Osteoblast (primary cell): Measurements from ENCODE around the gene KIF24. TPM values are rescaled to one million over a fixed set of nuclear protein-coding genes. Genes with fewer than 3 reads are reported as not detected.

Experiments used
- DNase-seq: peaks from one replicate; pipeline ENCODE4 v3.0.0; 2011; ENCODE audit warnings: low spot score, mixed read lengths; ENCODE audit not compliant: insufficient read length; ENCODE audit errors: missing footprints
- H2AFZ ChIP-seq: 2 replicates; pipeline ENCODE4 v1.6.0; 2011; ENCODE audit warnings: mild to moderate bottlenecking, low read length
- H3K27ac ChIP-seq: 2 replicates; pipeline ENCODE4 v1.5.1; 2011; ENCODE audit warnings: mild to moderate bottlenecking, low read depth, low read length, moderate library complexity
- H3K27me3 ChIP-seq: 2 replicates; pipeline ENCODE4 v1.6.0; 2012; ENCODE audit warnings: mild to moderate bottlenecking, control low read depth, inconsistent platforms, low read length, moderate library complexity; ENCODE audit not compliant: insufficient read depth
- H3K36me3 ChIP-seq: 2 replicates; pipeline ENCODE4 v1.5.1; 2011; ENCODE audit warnings: mild to moderate bottlenecking, low read length, control low read depth, moderate library complexity; ENCODE audit not compliant: insufficient read depth
- H3K4me1 ChIP-seq: 2 replicates; pipeline ENCODE4 v1.5.1; 2011; ENCODE audit warnings: mild to moderate bottlenecking, low read length, control low read depth, moderate library complexity; ENCODE audit not compliant: insufficient read depth
- H3K4me2 ChIP-seq: 2 replicates; pipeline ENCODE4 v1.6.0; 2011; ENCODE audit warnings: mild to moderate bottlenecking, low read length; ENCODE audit not compliant: insufficient read depth
- H3K4me3 ChIP-seq: fragments of 200-600 bp; sonication (generic); 3 replicates; pipeline ENCODE4 v1.5.1; 2012; ENCODE audit warnings: mild to moderate bottlenecking, low read length, inconsistent platforms; ENCODE audit not compliant: insufficient read depth
- H3K79me2 ChIP-seq: 2 replicates; pipeline ENCODE4 v1.6.0; 2012; ENCODE audit warnings: mild to moderate bottlenecking, low read length, control low read depth, inconsistent platforms; ENCODE audit not compliant: insufficient read depth
- H3K9me3 ChIP-seq: 2 replicates; pipeline ENCODE4 v1.5.1; 2011; ENCODE audit warnings: low read depth, low read length, control low read depth
- H4K20me1 ChIP-seq: 2 replicates; pipeline ENCODE4 v1.6.0; 2012; ENCODE audit warnings: mild to moderate bottlenecking, low read length, control low read depth; ENCODE audit not compliant: insufficient read depth
- CTCF ChIP-seq: IDR thresholded peaks from 2 replicates; pipeline ENCODE4 v1.5.1; 2011; ENCODE audit warnings: mild to moderate bottlenecking, low read depth, low read length, moderate library complexity; ENCODE audit errors: extremely low read depth
- total RNA-seq: library from RNA; depleted of rRNA; stranded (reverse); fragments of >200 nt; gene quantifications from 2 replicates; pipeline ENCODE4 v1.2.3, GENCODE V29; 2012

KIF24 gene
- total RNA-seq, result 1.8 TPM in 2 replicates

- Histone ChIP-seq H3K9me3 (no peaks in the 10 kb centered on the region), H4K20me1 (peaks cover 15% of the 10 kb centered on the region), H3K27me3 (no peaks in the 10 kb centered on the region), H3K4me1 (peaks cover 21% of the 10 kb centered on the region), H3K4me2 (peak within 1 kb of the TSS; percentile 94), H3K36me3 (no peaks in the 10 kb centered on the region), H3K79me2 (peaks cover 51% of the 10 kb centered on the region), H3K27ac (peak within 1 kb of the TSS; percentile 91), H2AFZ (peak within 1 kb of the TSS; percentile 97), H3K4me3 (peak within 1 kb of the TSS; percentile 91)
- peak; percentile 94 for DNase-seq
- TF ChIP-seq CTCF, result no peak
Observed at GRCh38 chr9:34328987-34329832, at the start of gene KIF24, which contains the start of gene NUDT2. TSS of gene KIF24 (minus strand) at chr9:34329268. CDS start at chr9:34311346, 17,922 bp downstream. TSS of gene NUDT2 (plus strand) at chr9:34329569. CDS start at chr9:34339040, 9,471 bp downstream.

GRCh38 chr9:34378376-34379060, 49.5 kb upstream of the KIF24 start:
- Histone ChIP-seq H3K9me3 (no peaks in the 10 kb centered on the region), H3K4me3 (no peak overlapping the region), H4K20me1 (no peaks in the 10 kb centered on the region), H3K27ac (no peak overlapping the region), H3K79me2 (no peaks in the 10 kb centered on the region), H3K4me2 (no peak overlapping the region), H3K4me1 (peaks cover 7% of the 10 kb centered on the region), H3K36me3 (no peaks in the 10 kb centered on the region), H2AFZ (no peak overlapping the region), H3K27me3 (no peaks in the 10 kb centered on the region)
- peak; percentile 48 for DNase-seq
- TF ChIP-seq CTCF, result no peak

DNA sequence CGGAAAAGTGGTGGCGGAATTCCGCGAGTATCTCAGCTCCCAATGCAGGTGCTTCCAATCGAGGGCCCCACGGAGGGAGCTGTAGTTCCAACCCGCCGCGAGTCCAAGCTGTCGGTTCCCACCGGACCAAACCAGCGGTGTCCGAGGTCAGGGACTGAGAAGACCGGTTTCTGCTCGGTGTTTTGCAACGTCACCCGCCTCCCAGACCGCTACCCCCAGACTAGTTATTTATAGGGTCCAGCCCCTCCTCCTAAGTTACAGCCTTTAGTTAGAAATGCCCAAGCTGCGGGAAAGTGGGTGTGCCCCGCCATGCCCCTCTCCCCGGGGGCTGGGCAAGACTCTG, 48.3 kb upstream of the KIF24 start:
- TF ChIP-seq CTCF, result no peak
- peak; percentile 90 for DNase-seq

More for the DNA sequence above, 48.3 kb upstream of the KIF24 start:
- no peaks in the 10 kb centered on the region for H3K27me3 ChIP-seq
- peak overlapping the region; percentile 61 for H3K27ac ChIP-seq
- H3K4me1 ChIP-seq, result peaks cover 7% of the 10 kb centered on the region
- no peaks in the 10 kb centered on the region for H3K36me3 ChIP-seq
- H4K20me1 ChIP-seq, result no peaks in the 10 kb centered on the region
- peak overlapping the region; percentile 82 for H3K4me3 ChIP-seq
- H2AFZ ChIP-seq, result peak overlapping the region; percentile 95
- H3K9me3 ChIP-seq, result no peaks in the 10 kb centered on the region
- H3K4me2 ChIP-seq, result peak overlapping the region; percentile 100
- H3K79me2 ChIP-seq, result no peaks in the 10 kb centered on the region
